H9 (cell line): ENCODE data around the gene CENPP. TPM values are rescaled to one million over a fixed set of nuclear protein-coding genes. Genes with fewer than 3 reads are reported as not detected.

ENCODE experiments used
- DNase-seq: peaks from one replicate; pipeline ENCODE4 v3.0.0-alpha.2; 2017
- H2AFZ ChIP-seq: one replicate; pipeline ENCODE4 v1.6.1; 2013; ENCODE audit warnings: mild to moderate bottlenecking, low read length, control low read depth, moderate library complexity
- H2AK5ac ChIP-seq: 2 replicates; pipeline ENCODE4 v1.6.1; 2013; ENCODE audit warnings: low read length, control low read depth, mixed read lengths; ENCODE audit not compliant: insufficient read length
- H2BK120ac ChIP-seq: one replicate; pipeline ENCODE4 v1.6.1; 2013; ENCODE audit warnings: low read depth, mild to moderate bottlenecking, low read length, control low read depth, inconsistent platforms; ENCODE audit not compliant: poor library complexity, severe bottlenecking
- H2BK12ac ChIP-seq: 2 replicates; pipeline ENCODE4 v1.6.1; 2013; ENCODE audit warnings: low read length, control low read depth, mixed read lengths, low read depth; ENCODE audit not compliant: insufficient read length
- H2BK15ac ChIP-seq: 2 replicates; pipeline ENCODE4 v1.6.1; 2013; ENCODE audit warnings: low read depth, low read length, control low read depth
- H2BK20ac ChIP-seq: one replicate; pipeline ENCODE4 v1.6.1; 2013; ENCODE audit warnings: low read depth, mild to moderate bottlenecking, low read length, control low read depth, inconsistent platforms; ENCODE audit not compliant: poor library complexity, severe bottlenecking
- H2BK5ac ChIP-seq: 2 replicates; pipeline ENCODE4 v1.6.1; 2013; ENCODE audit warnings: low read length, control low read depth, mixed read lengths; ENCODE audit not compliant: insufficient read length
- H3K14ac ChIP-seq: 2 replicates; pipeline ENCODE4 v1.6.1; 2013; ENCODE audit warnings: low read length, control low read depth; ENCODE audit not compliant: insufficient read depth
- H3K18ac ChIP-seq: 2 replicates; pipeline ENCODE4 v1.6.1; 2013; ENCODE audit warnings: low read depth, mild to moderate bottlenecking, mixed read lengths, low read length, control low read depth; ENCODE audit not compliant: insufficient read length
- H3K23ac ChIP-seq: 2 replicates; pipeline ENCODE4 v1.6.1; 2013; ENCODE audit warnings: low read length, control low read depth, mixed read lengths, low read depth; ENCODE audit not compliant: insufficient read length
- H3K23me2 ChIP-seq: 2 replicates; pipeline ENCODE4 v1.6.1; 2013; ENCODE audit warnings: low read depth, mild to moderate bottlenecking, mixed read lengths, low read length, control low read depth; ENCODE audit not compliant: insufficient read length, poor library complexity, severe bottlenecking
- H3K27ac ChIP-seq: 2 replicates; pipeline ENCODE4 v1.5.1; 2013; ENCODE audit warnings: low read length, control low read depth, mixed read lengths, low read depth; ENCODE audit not compliant: insufficient read length
- H3K27me3 ChIP-seq: 2 replicates; pipeline ENCODE4 v1.6.1; 2013; ENCODE audit warnings: low read length, control low read depth, inconsistent platforms; ENCODE audit not compliant: insufficient read depth
- H3K4ac ChIP-seq: 2 replicates; pipeline ENCODE4 v1.6.1; 2013; ENCODE audit warnings: low read depth, mild to moderate bottlenecking, control low read depth, inconsistent platforms, low read length, moderate library complexity
- H3K4me1 ChIP-seq: 2 replicates; pipeline ENCODE4 v1.6.1; 2013; ENCODE audit warnings: low read length, control low read depth, inconsistent platforms; ENCODE audit not compliant: insufficient read depth
- H3K4me2 ChIP-seq: 2 replicates; pipeline ENCODE4 v1.6.1; 2013; ENCODE audit warnings: low read length, control low read depth, mixed read lengths; ENCODE audit not compliant: insufficient read length, insufficient read depth
- H3K56ac ChIP-seq: 2 replicates; pipeline ENCODE4 v1.6.1; 2013; ENCODE audit warnings: low read depth, mild to moderate bottlenecking, mixed read lengths, low read length, control low read depth; ENCODE audit not compliant: insufficient read length
- H3K79me1 ChIP-seq: 2 replicates; pipeline ENCODE4 v1.6.1; 2013; ENCODE audit warnings: low read depth, mild to moderate bottlenecking, moderate library complexity, low read length, control low read depth, inconsistent platforms; ENCODE audit not compliant: insufficient read depth, poor library complexity, severe bottlenecking
- H3K79me2 ChIP-seq: 2 replicates; pipeline ENCODE4 v1.6.1; 2013; ENCODE audit warnings: low read length, control low read depth, inconsistent platforms; ENCODE audit not compliant: insufficient read depth
- H3K9ac ChIP-seq: 2 replicates; pipeline ENCODE4 v1.6.1; 2013; ENCODE audit warnings: low read length, control low read depth, mixed read lengths; ENCODE audit not compliant: insufficient read length; ENCODE audit errors: extremely low read depth
- H3K9me3 ChIP-seq: one replicate; pipeline ENCODE4 v1.6.1; 2013; ENCODE audit warnings: low read depth, low read length, inconsistent platforms; ENCODE audit not compliant: control insufficient read depth
- H3T11ph ChIP-seq: one replicate; pipeline ENCODE4 v1.6.1; 2013; ENCODE audit warnings: mild to moderate bottlenecking, low read length, control low read depth, inconsistent platforms
- H4K20me1 ChIP-seq: one replicate; pipeline ENCODE4 v1.6.1; 2013; ENCODE audit not compliant: control insufficient read depth, insufficient read length, insufficient read depth
- H4K5ac ChIP-seq: 2 replicates; pipeline ENCODE4 v1.6.1; 2013; ENCODE audit warnings: low read depth, mild to moderate bottlenecking, mixed read lengths, low read length, control low read depth; ENCODE audit not compliant: insufficient read length
- H4K8ac ChIP-seq: replicated peaks from 2 replicates; pipeline ENCODE4 v1.6.1; 2013; ENCODE audit warnings: low read length, control low read depth, mixed read lengths, low read depth; ENCODE audit not compliant: insufficient read length
- H4K91ac ChIP-seq: 2 replicates; pipeline ENCODE4 v1.6.1; 2013; ENCODE audit warnings: low read depth, mild to moderate bottlenecking, moderate library complexity, mixed read lengths, low read length, control low read depth; ENCODE audit not compliant: insufficient read length
- H3K27ac Mint-ChIP-seq, 3 experiments: 2 replicates in 2 of 3; 3 replicates in 1 of 3; pipeline ENCODE4 v1.8.0; 2020 to 2021; ENCODE audit warnings: mixed read lengths in 3 of 3, mild to moderate bottlenecking in 1 of 3, moderate library complexity in 1 of 3
- H3K27me3 Mint-ChIP-seq: 2 replicates; pipeline ENCODE4 v1.8.0; 2021; ENCODE audit warnings: low read depth, mild to moderate bottlenecking, moderate library complexity, mixed read lengths
- H3K36me3 Mint-ChIP-seq, 3 experiments: 2 replicates in 2 of 3; 3 replicates in 1 of 3; pipeline ENCODE4 v1.8.0; 2020 to 2021; ENCODE audit warnings: low read depth in 3 of 3, mixed read lengths in 3 of 3; ENCODE audit not compliant: insufficient read depth in 1 of 3
- H3K4me1 Mint-ChIP-seq, 2 experiments: 2 replicates each; pipeline ENCODE4 v1.8.0; 2020; ENCODE audit warnings: mixed read lengths in 2 of 2
- H3K4me3 Mint-ChIP-seq, 2 experiments: 2 replicates in 1 of 2; 3 replicates in 1 of 2; pipeline ENCODE4 v1.8.0; 2020 to 2021; ENCODE audit warnings: mild to moderate bottlenecking in 2 of 2, mixed read lengths in 2 of 2, moderate library complexity in 1 of 2
- H3K9me3 Mint-ChIP-seq, 2 experiments: 2 replicates in 1 of 2; 3 replicates in 1 of 2; pipeline ENCODE4 v1.8.0; 2020; ENCODE audit warnings: mild to moderate bottlenecking in 2 of 2, mixed read lengths in 2 of 2, moderate library complexity in 1 of 2
- CTCF ChIP-seq: fragments of 200-600 bp; sonication (generic); conservative IDR thresholded peaks from 3 replicates; pipeline ENCODE4 v1.8.0; 2021; ENCODE audit warnings: antibody characterized with exemption, mild to moderate bottlenecking
- WGBS: extraction: QIAGEN DNeasy Blood & Tissue Kit; methylation state at CpG from one replicate; pipeline ENCODE4 v1.1.7; 2013; ENCODE audit warnings: missing lambda C conversion rate, low lambda C conversion rate, mixed read lengths; ENCODE audit not compliant: insufficient read length; ENCODE audit errors: extremely low coverage; 5-methylcytosine and 5-hydroxymethylcytosine counted together
- total RNA-seq: library from RNA; stranded (reverse); gene quantifications from 2 replicates; pipeline ENCODE4 v1.2.1, GENCODE V29; 2021

CENPP gene
- total RNA-seq, 1 experiment from 2014 or later = 9.1 TPM

- Histone ChIP-seq H3K23me2 (no peaks in the 10 kb centered on the region), H3K27ac (no peak overlapping the region), H3K9ac (no peak overlapping the region), H3K9me3 (no peaks in the 10 kb centered on the region), H3K4me1 (peaks cover 4% of the 10 kb centered on the region; the same call in 1 of the 2 replicates), H4K8ac (no peak overlapping the region), H2BK5ac (no peak overlapping the region), H2AK5ac (no peak overlapping the region), H3K56ac (no peak overlapping the region), H3K18ac (no peak overlapping the region), H3K4ac (no peak overlapping the region), H2BK20ac (no peak overlapping the region), H3K4me2 (no peak overlapping the region), H3K14ac (no peak overlapping the region), H2AFZ (no peak overlapping the region), H4K20me1 (no peaks in the 10 kb centered on the region), H2BK15ac (no peak overlapping the region), H3K23ac (no peak overlapping the region), H3K27me3 (no peaks in the 10 kb centered on the region), H2BK12ac (no peak overlapping the region), H3T11ph (no peak overlapping the region), H2BK120ac (no peak overlapping the region), H3K79me2 (no peaks in the 10 kb centered on the region), H4K91ac (no peak overlapping the region), H4K5ac (no peak overlapping the region), H3K79me1 (no peaks in the 10 kb centered on the region)
- H3K9me3 Mint-ChIP-seq = no peaks in the 10 kb centered on the region
- DNase-seq = no peak
- no peak overlapping the region for H3K27ac Mint-ChIP-seq
- WGBS = no CpG with 5 or more reads among the region's 4 CpGs
- TF ChIP-seq CTCF = no peak
- H3K4me1 Mint-ChIP-seq = peaks cover 15 to 19% of the 10 kb centered on the region in 2 experiments
- H3K27me3 Mint-ChIP-seq = no peaks in the 10 kb centered on the region
- no peaks in the 10 kb centered on the region; a peak in 1 of 7 replicates for H3K36me3 Mint-ChIP-seq
- H3K4me3 Mint-ChIP-seq = no peak overlapping the region
Measured at GRCh38 chr9:92518199-92518598, 192.4 kb downstream of the CENPP start.
